OCI-M2 (cell line): ENCODE data around the gene NRTN.
"Not testable (repeated sequence)": the region's sequence is repeated elsewhere in the genome, so short reads cannot be mapped to it uniquely, and the experiment has no call there.

Experiments used
- DNase-seq: peaks from one replicate; lab custom pipeline; 2025; ENCODE audit not compliant: unreplicated experiment; lab: John Stamatoyannopoulos, UW

Gene NRTN, protein sequence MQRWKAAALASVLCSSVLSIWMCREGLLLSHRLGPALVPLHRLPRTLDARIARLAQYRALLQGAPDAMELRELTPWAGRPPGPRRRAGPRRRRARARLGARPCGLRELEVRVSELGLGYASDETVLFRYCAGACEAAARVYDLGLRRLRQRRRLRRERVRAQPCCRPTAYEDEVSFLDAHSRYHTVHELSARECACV

GRCh38 chr19:5804516-5805461, at the start of gene NRTN:
Gene NRTN, plus strand, starts transcription at chr19:5805067. Its CDS starts 19,099 bp downstream, at chr19:5824166.
- DNase-seq = no peak

DNA sequence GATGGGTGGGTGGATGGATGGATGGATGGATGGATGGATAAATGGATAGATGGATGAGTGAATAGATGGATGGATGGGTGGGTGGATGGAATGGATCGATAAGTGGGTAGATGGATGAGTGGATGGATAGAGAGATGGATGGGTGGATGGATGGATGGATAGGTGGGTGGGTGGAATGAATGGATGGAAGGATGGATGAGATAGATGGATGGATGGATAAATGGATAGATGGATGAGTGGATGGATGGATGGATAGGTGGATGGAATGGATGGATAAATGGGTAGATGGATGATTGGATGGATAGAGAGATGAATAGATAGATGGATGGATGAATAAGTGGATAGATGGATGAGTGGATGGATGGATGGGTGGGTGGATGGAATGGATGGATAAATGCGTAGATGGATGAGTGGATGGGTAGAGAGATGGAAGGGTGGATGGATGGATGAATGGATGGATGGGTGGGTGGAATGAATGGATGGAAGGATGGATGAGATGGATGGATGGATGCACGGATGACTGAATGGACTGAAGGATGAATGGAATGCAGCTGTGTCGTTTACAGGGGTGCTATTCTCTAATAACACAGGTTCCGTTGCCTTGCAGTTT, 42.2 kb upstream of the NRTN start:
- DNase-seq = no peak

DNA sequence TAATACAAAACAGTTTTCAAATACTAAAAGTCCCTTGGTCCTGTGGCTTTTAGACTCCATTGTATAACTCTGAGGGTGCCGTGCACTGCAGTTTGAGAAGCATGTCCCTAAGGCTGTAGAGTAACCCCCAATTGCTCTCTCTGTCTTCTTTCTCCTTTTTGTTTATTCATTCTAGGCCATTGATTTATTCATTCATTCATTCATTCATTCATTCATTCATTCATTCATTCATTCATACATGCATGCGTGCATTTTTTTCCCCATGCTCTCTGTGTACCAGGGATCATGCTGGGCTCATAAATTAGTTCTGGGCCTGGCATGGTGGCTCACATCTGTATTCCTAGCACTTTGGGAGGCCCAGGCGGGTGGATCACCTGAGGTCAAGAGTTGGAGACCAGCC, 39.6 kb upstream of the NRTN start:
- DNase-seq = no peak

DNA sequence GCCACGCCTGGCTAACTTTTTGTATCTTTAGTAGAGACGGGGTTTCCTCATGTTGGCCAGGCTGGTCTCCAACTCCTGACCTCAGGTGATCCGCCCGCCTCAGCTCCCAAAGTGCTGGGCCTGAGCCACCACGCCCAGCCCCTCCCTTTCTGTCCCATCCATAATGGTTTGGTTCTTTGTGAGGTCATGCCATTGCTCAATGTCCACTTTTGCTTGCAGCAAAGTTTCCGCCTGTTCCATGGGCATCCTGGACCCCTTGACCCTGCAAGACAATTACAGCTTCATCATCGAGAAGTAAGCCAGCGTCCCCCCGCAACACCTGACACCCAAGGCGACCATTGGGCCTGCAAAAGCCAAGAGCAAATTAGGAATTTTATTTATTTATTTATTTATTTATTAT, 36.9 kb upstream of the NRTN start:
- no peak for DNase-seq

DNA sequence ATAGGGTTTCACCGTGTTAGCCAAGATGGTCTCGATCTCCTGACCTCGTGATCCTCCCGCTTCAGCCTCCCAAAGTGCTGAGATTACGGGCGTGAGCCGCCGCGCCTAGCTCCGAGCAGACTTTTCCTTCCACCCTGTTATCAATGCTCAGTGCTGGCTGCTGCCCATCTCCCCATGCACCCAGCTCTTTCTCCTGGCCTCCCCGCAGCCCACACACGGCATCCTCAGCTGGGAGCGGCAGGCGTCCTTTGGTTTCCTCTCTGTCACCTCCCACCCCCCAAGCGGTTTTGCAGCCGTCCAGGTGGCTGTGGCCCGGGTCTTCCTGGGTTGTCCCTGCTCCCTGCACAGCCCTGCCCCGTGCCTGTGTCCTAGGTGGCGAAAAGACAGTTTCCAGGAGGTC, 32.5 kb upstream of the NRTN start:
- DNase-seq = no peak

- DNase-seq = no peak
These were observed 31.6 kb upstream of the NRTN start for GRCh38 chr19:5773276-5773675.

GRCh38 chr19:5774921-5775320, 29.9 kb upstream of the NRTN start:
- no peak for DNase-seq

DNA sequence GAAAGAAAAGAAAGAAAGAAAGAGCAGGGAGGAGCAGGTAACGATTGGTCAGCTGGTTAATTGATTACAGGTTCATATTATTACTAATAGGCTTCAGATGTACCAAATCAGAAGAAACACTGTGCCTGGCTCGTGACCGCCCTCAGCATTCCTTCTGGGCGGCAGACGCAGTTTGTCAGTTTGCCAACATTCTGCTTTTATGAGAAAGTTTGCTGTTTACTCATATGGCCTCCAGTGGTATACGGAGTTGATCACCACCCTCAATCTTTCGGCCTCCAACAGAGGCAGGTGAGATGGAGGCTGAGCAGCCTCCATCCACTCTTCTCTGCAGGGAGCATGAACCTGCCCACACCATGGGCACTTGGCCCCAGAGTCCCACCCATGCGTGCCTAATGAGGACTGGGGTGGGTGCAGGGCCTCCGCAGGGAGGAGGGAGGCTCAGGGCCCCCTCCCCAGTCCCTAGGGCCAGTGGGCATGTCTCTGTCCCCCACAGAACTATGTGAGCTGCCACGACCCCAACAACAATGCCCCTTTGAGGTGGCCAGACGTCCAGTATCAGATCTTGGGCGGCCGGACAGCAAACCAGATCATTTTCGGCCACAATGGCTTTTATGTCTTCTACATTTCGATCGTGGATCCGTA, 29.1 kb upstream of the NRTN start:
- no peak for DNase-seq

- DNase-seq = no peak
These were observed 26.5 kb upstream of the NRTN start for GRCh38 chr19:5778402-5778801.

DNA sequence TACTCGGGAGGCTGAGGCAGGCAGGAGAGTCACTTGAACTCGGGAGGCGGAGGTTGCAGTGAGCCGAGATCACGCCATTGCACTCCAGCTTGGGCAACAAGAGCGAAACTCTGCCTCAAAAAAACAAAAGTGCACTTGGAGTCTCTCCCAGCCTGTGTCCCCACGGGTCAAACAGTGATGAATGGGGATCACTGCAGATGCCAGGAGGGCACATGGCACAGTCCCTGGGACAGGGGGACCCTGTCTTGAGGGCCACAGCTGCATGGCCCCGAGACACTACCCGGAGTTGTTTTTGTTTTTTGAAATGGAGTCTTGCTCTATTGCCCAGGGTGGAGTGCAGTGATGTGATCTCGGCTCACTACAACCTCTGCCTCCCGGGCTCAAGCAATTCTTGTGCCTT, 24.0 kb upstream of the NRTN start:
- not testable (repeated sequence) for DNase-seq

DNA sequence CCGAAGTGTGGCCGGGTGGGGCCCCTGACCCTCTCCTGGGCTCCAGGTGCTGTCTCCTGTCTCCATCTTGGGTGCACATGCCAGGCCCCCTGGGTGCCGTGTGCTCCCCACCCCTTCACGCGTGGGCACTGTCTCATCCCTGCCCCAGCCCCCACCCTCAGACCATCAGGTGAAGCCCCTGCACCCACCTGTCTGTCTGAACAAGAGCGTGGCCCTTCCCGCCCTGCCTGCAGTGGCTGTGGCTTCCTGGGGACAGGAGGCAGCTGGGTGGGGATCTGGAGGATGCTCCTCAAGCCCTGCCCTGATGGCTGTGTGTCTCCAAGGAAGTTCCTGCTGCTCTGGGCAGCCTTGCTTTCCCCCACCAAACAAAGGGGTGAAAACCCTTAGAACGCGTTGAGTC, 22.5 kb upstream of the NRTN start:
- no peak for DNase-seq

- DNase-seq = no peak
These were observed 21.6 kb upstream of the NRTN start for GRCh38 chr19:5782945-5783919.

- DNase-seq = no peak
These were observed 20.2 kb upstream of the NRTN start, which contains the start of gene PRR22 for GRCh38 chr19:5784581-5785147. Gene PRR22, minus strand, starts transcription at chr19:5784746. Its CDS starts 86 bp downstream, at chr19:5784660.

DNA sequence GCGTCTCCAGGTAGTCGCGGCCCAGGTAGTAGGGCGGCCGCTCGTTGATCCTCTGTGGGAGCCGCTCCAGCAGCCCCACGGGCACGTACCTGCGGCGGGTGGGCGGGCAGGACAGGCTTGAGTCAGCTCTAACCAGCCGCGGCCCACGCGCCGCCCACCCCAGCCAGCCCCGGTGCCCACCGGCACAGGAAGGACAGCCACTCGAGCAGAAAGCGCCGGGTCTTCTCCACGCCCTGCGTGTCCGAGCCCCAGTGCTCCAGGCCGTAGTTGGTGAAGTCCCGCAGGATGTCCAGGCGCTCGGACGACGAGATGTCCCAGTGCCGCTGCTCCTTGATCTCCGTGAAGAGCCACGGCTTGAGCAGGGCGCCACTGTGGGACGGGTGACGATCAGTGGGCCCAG, 19.4 kb upstream of the NRTN start:
- DNase-seq = no peak

DNA sequence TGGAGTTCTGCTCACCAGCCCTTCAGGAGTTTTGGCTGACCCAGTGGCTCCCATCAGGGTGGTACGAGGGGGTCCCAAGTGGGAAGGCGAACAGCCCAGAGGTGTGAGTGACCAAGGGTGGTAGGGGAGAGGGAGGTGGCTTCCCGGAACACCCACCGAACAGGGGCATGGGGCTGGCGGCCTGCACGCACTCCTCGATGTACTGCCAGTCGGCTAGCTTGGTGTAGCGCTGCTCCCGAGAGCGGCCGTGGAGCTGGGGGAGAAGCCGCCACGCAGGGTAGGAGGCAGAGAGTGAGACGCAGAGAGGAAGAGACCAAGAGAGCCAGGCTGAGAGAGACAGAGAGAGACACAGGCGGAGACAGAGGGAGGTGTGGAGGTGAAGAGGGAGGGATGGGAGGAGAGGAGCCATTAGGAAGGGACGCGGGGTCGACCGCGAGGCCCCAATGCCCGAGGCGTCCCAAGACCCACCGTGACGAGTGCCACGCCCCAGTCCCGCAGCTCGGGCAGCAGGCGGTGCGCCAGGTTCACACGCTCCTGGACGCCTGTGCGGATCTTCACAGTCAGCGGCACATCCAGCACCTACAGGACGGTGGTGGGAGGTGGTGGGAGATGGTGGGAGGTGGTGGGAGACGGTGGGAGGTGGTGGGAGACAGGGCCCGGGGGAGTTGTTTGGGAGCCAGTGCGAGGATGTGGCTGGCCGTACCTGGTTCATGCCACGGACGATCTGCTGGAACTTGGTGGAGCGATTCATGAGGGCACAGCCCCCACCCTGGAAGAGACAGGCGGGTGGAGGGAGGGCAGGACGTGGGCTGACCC, 18.1 kb upstream of the NRTN start:
- DNase-seq = no peak

- no peak for DNase-seq
These were observed 17.3 kb upstream of the NRTN start for GRCh38 chr19:5787409-5788182.

GRCh38 chr19:5788422-5788821, 16.4 kb upstream of the NRTN start:
- DNase-seq = no peak

DNA sequence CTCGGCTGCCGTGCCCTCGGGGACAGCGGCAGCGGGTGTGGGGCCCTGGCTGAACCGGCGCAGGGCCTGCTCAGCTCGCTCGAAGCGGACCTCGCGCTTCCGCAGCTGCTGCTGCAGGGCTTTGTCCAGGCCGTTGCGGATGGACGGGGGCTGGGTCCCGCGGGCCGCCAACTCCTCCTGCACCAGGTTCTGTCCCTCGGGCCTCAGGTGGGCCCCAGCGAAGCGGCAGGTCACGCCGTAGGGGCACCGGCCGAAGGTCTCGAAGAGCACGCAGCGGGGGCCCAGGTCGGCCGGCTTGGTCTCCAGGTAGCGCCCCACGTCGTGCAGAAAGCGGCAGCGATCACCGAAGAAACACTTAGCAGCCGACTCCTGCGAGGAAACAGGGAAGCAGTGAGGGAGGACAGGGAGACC, 15.5 kb upstream of the NRTN start:
- no peak for DNase-seq
